ENCODE data around the gene SARDH.

The SARDH gene

GRCh38 chr9:133642708-133643361 lies 95.3 kb downstream of the SARDH start:
- no peak for DNase-seq

GRCh38 chr9:133641861-133642595 lies 96.1 kb downstream of the SARDH start:
- no peak for DNase-seq

GRCh38 chr9:133641396-133641655 lies 96.8 kb downstream of the SARDH start:
- no peak for DNase-seq

GRCh38 chr9:133640580-133641395 lies 97.4 kb downstream of the SARDH start:
- no peak for DNase-seq

- no peak for DNase-seq
Observed at GRCh38 chr9:133640160-133640559, 98.0 kb downstream of the SARDH start.

- no peak for DNase-seq
Observed at GRCh38 chr9:133639613-133640012, 98.5 kb downstream of the SARDH start.

- no peak for DNase-seq
Observed at GRCh38 chr9:133638711-133639110, 99.4 kb downstream of the SARDH start.

- DNase-seq, result no peak
Observed at GRCh38 chr9:133638076-133638475, 100.1 kb downstream of the SARDH start.

GRCh38 chr9:133637451-133638055 lies 100.6 kb downstream of the SARDH start:
- no peak for DNase-seq

GRCh38 chr9:133636902-133637301 lies 101.2 kb downstream of the SARDH start:
- DNase-seq, result no peak

GRCh38 chr9:133635533-133636531 lies 102.3 kb downstream of the SARDH start, which contains the start of gene DBH:
Gene DBH, plus strand, starts transcription at chr9:133636363. Its CDS starts 9 bp downstream, at chr9:133636372.
- no peak for DNase-seq

- no peak for DNase-seq
Observed at GRCh38 chr9:133635098-133635497, 103.1 kb downstream of the SARDH start.

GRCh38 chr9:133634081-133634691 lies 104.0 kb downstream of the SARDH start:
- no peak for DNase-seq

- no peak for DNase-seq
Observed at GRCh38 chr9:133633681-133634080, 104.5 kb downstream of the SARDH start.

- DNase-seq, result no peak
Observed at GRCh38 chr9:133632806-133633680, 105.1 kb downstream of the SARDH start.

GRCh38 chr9:133631111-133631510 lies 107.0 kb downstream of the SARDH start:
- DNase-seq, result no peak

- no peak for DNase-seq
Observed at GRCh38 chr9:133629221-133630110, 108.7 kb downstream of the SARDH start.

- no peak for DNase-seq
Observed at GRCh38 chr9:133628766-133629165, 109.4 kb downstream of the SARDH start.

- DNase-seq, result no peak
Observed at GRCh38 chr9:133627341-133627740, 110.8 kb downstream of the SARDH start.

All from fibroblast of skin of scalp (primary cell).